Stimulated activated CD4-positive, alpha-beta T cell treated with anti-CD3 and anti-CD28 coated beads, Interleukin-4, amount 100 ng/mL, for 1 hour (primary cell): ENCODE measurements around the gene PCDHB5.
"Not testable (repeated sequence)": the region's sequence is repeated elsewhere in the genome, so short reads cannot be mapped to it uniquely, and the experiment has no call there.

ENCODE experiments used
- DNase-seq: peaks from one replicate; pipeline ENCODE4 v3.0.0-alpha.2; 2020

Gene PCDHB5

GRCh38 chr5:141155540-141156374 is 20.8 kb downstream of the PCDHB5 start:
- DNase-seq, result no peak

- not testable (repeated sequence) for DNase-seq
These were observed 22.4 kb downstream of the PCDHB5 start for GRCh38 chr5:141157356-141157755.

GRCh38 chr5:141157901-141158300 is 22.9 kb downstream of the PCDHB5 start:
- DNase-seq, result not testable (repeated sequence)

- DNase-seq, result peak; percentile 14
These were observed 37.6 kb downstream of the PCDHB5 start, which contains the start of gene PCDHB7 for GRCh38 chr5:141172381-141173204. Gene PCDHB7 (plus strand): TSS chr5:141172644. CDS start chr5:141172836, 192 bp downstream.

- not testable (repeated sequence) for DNase-seq
These were observed 39.5 kb downstream of the PCDHB5 start for GRCh38 chr5:141174291-141175104.

GRCh38 chr5:141175933-141176332 is 40.9 kb downstream of the PCDHB5 start:
- no peak for DNase-seq

- not testable (repeated sequence) for DNase-seq
These were observed 42.7 kb downstream of the PCDHB5 start, which contains the start of gene PCDHB8 for GRCh38 chr5:141177577-141178191. Gene PCDHB8 (plus strand): TSS chr5:141177790. CDS start chr5:141178035, 245 bp downstream.

GRCh38 chr5:141179371-141179770 is 44.4 kb downstream of the PCDHB5 start:
- DNase-seq, result not testable (repeated sequence)

- not testable (repeated sequence) for DNase-seq
These were observed 44.9 kb downstream of the PCDHB5 start for GRCh38 chr5:141179876-141180275.

- no peak for DNase-seq
These were observed 45.3 kb downstream of the PCDHB5 start for GRCh38 chr5:141180313-141180712.

- DNase-seq, result no peak
These were observed 47.2 kb downstream of the PCDHB5 start, which contains the start of gene PCDHB16 for GRCh38 chr5:141182248-141182647. Gene PCDHB16 (plus strand): TSS chr5:141182387. CDS start chr5:141182560, 173 bp downstream.

GRCh38 chr5:141184117-141184855 is 49.3 kb downstream of the PCDHB5 start:
- not testable (repeated sequence) for DNase-seq

- DNase-seq, result peak; percentile 26
These were observed 52.0 kb downstream of the PCDHB5 start, which contains the start of gene PCDHB9 for GRCh38 chr5:141186897-141187512. Gene PCDHB9 (plus strand): TSS chr5:141187161. CDS start chr5:141187319, 158 bp downstream.
